H1 (cell line): ENCODE measurements around the gene BTN1A1. TPM values are rescaled to one million over a fixed set of nuclear protein-coding genes. Genes with fewer than 3 reads are reported as not detected.

Experiments
- CTCF ChIA-PET: fragments of 300-600 bp; sonication (Branson Sonifier 250); formaldehyde crosslinking; loops from one replicate; lab custom pipeline; 2021; ENCODE audit not compliant: partially characterized antibody; lab: Charles Lee
- POLR2A ChIA-PET: fragments of 300-600 bp; sonication (Branson Sonifier 250); formaldehyde crosslinking; loops from one replicate; lab custom pipeline; 2021; ENCODE audit warnings: inconsistent platforms; ENCODE audit not compliant: partially characterized antibody; lab: Charles Lee
- DNase-seq, 2 experiments: peaks; one replicate each; pipeline versions ENCODE4 v3.0.0 to v3.0.0-alpha.2; 2010 to 2022; ENCODE audit warnings: low spot score in 2 of 2, low read depth in 1 of 2, mixed read lengths in 1 of 2
- FAIRE-seq: peaks from 2 replicates; lab custom pipeline; 2011; peaks lifted over from hg19 to GRCh38; lab: Jason Lieb, UNC
- H2AFZ ChIP-seq: 2 replicates; pipeline ENCODE4 v1.8.1; 2012; ENCODE audit warnings: low read length, inconsistent platforms
- H2AK5ac ChIP-seq: 2 replicates; pipeline ENCODE4 v1.6.1; 2013; ENCODE audit warnings: low read depth, low read length
- H2BK120ac ChIP-seq: replicated peaks from 2 replicates; pipeline ENCODE3; 2013; ENCODE audit warnings: low read depth, low read length, inconsistent platforms
- H2BK12ac ChIP-seq: 2 replicates; pipeline ENCODE4 v1.6.1; 2013; ENCODE audit warnings: low read depth, low read length
- H2BK15ac ChIP-seq: 2 replicates; pipeline ENCODE4 v1.6.1; 2013; ENCODE audit warnings: low read length
- H2BK20ac ChIP-seq: 2 replicates; pipeline ENCODE4 v1.6.1; 2013; ENCODE audit warnings: low read length
- H2BK5ac ChIP-seq: 2 replicates; pipeline ENCODE4 v1.6.1; 2013; ENCODE audit warnings: low read depth, low read length
- H3K14ac ChIP-seq: 2 replicates; pipeline ENCODE4 v1.6.1; 2013; ENCODE audit warnings: inconsistent platforms; ENCODE audit not compliant: insufficient read length
- H3K18ac ChIP-seq: 2 replicates; pipeline ENCODE4 v1.6.1; 2013; ENCODE audit warnings: low read length; ENCODE audit errors: extremely low read depth
- H3K23ac ChIP-seq: 2 replicates; pipeline ENCODE4 v1.6.1; 2013; ENCODE audit warnings: inconsistent platforms; ENCODE audit not compliant: insufficient read length
- H3K23me2 ChIP-seq: 2 replicates; pipeline ENCODE4 v1.6.1; 2013; ENCODE audit warnings: low read depth, low read length
- H3K27ac ChIP-seq: 2 replicates; pipeline ENCODE4 v1.6.1; 2011; ENCODE audit warnings: low read depth, low read length, inconsistent platforms
- H3K27me3 ChIP-seq, 4 experiments: replicated peaks in 1 of 4; 1 replicate in 1 of 4; 2 replicates in 3 of 4; pipeline versions ENCODE4 v1.6.1 to v1.8.1; 2011 to 2013; ENCODE audit warnings: low read length in 3 of 4, mild to moderate bottlenecking in 3 of 4, inconsistent platforms in 2 of 4, mixed read lengths in 2 of 4, moderate library complexity in 1 of 4; ENCODE audit not compliant: control insufficient read depth in 3 of 4, insufficient read depth in 3 of 4; ENCODE audit errors: extremely low read depth in 1 of 4
- H3K36me3 ChIP-seq, 4 experiments: 2 replicates each; pipeline versions ENCODE4 v1.6.1 to v1.8.1; 2011 to 2013; ENCODE audit warnings: mild to moderate bottlenecking in 4 of 4, low read length in 3 of 4, moderate library complexity in 2 of 4, control low read depth in 1 of 4, inconsistent platforms in 1 of 4; ENCODE audit not compliant: insufficient read depth in 4 of 4, control insufficient read depth in 2 of 4
- H3K4ac ChIP-seq: replicated peaks from 2 replicates; pipeline ENCODE3; 2013; ENCODE audit warnings: low read length, low read depth, mixed read lengths, inconsistent platforms; ENCODE audit not compliant: insufficient read length
- H3K4me1 ChIP-seq, 4 experiments: replicated peaks in 1 of 4; 1 replicate in 1 of 4; 2 replicates in 3 of 4; pipeline versions ENCODE4 v1.6.1 to v1.8.1; 2011 to 2013; ENCODE audit warnings: low read length in 3 of 4, inconsistent platforms in 2 of 4, mixed read lengths in 1 of 4; ENCODE audit not compliant: insufficient read depth in 4 of 4, control insufficient read depth in 3 of 4
- H3K4me2 ChIP-seq, 2 experiments: 2 replicates each; pipeline versions ENCODE4 v1.6.1 to v1.8.1; 2011 to 2013; ENCODE audit warnings: low read depth in 2 of 2, low read length in 2 of 2, control low read depth in 1 of 2, inconsistent platforms in 1 of 2, mild to moderate bottlenecking in 1 of 2; ENCODE audit not compliant: insufficient read depth in 1 of 2
- H3K4me3 ChIP-seq, 4 experiments: fragments of 200-600, 300-600 bp in 1 of 4; sonication (generic), shearing (Covaris generic), sonication (Bioruptor Twin) in 1 of 4; 2 replicates each; pipeline versions ENCODE4 v1.5.1 to v1.8.1; 2011 to 2016; ENCODE audit warnings: low read length in 4 of 4, low read depth in 3 of 4, control low read depth in 2 of 4, inconsistent platforms in 2 of 4, mild to moderate bottlenecking in 2 of 4, mixed read lengths in 1 of 4, moderate library complexity in 1 of 4; ENCODE audit not compliant: insufficient read depth in 2 of 4; ENCODE audit errors: extremely low read depth in 1 of 4
- H3K56ac ChIP-seq: replicated peaks from 2 replicates; pipeline ENCODE3; 2013; ENCODE audit warnings: low read depth, mild to moderate bottlenecking, mixed read lengths, low read length, inconsistent platforms; ENCODE audit not compliant: insufficient read length
- H3K79me1 ChIP-seq: 2 replicates; pipeline ENCODE4 v1.6.1; 2013; ENCODE audit warnings: low read depth, low read length, control low read depth
- H3K79me2 ChIP-seq, 2 experiments: 2 replicates each; pipeline versions ENCODE4 v1.6.1 to v1.8.1; 2012 to 2013; ENCODE audit warnings: low read length in 2 of 2, mild to moderate bottlenecking in 2 of 2, inconsistent platforms in 1 of 2; ENCODE audit not compliant: insufficient read depth in 2 of 2, control insufficient read depth in 1 of 2
- H3K9ac ChIP-seq, 4 experiments: replicated peaks in 1 of 4; 1 replicate in 1 of 4; 2 replicates in 3 of 4; pipeline versions ENCODE4 v1.6.1 to v1.8.1; 2011 to 2013; ENCODE audit warnings: low read depth in 3 of 4, low read length in 3 of 4, control low read depth in 2 of 4, mild to moderate bottlenecking in 2 of 4, moderate library complexity in 2 of 4, inconsistent platforms in 1 of 4; ENCODE audit errors: extremely low read depth in 1 of 4
- H3K9me3 ChIP-seq, 2 experiments: 2 replicates each; pipeline versions ENCODE4 v1.6.1 to v1.8.1; 2012 to 2013; ENCODE audit warnings: mild to moderate bottlenecking in 2 of 2, moderate library complexity in 2 of 2, control low read depth in 1 of 2, inconsistent platforms in 1 of 2, low read depth in 1 of 2, low read length in 1 of 2, mixed read lengths in 1 of 2; ENCODE audit not compliant: insufficient read depth in 2 of 2
- H4K20me1 ChIP-seq, 2 experiments: replicated peaks in 1 of 2; 2 replicates each; pipeline versions ENCODE3 to v1.8.1; 2011 to 2013; ENCODE audit warnings: inconsistent platforms in 2 of 2, low read length in 2 of 2, mild to moderate bottlenecking in 1 of 2; ENCODE audit not compliant: insufficient read depth in 2 of 2, control insufficient read depth in 1 of 2
- H4K5ac ChIP-seq: 2 replicates; pipeline ENCODE4 v1.6.1; 2013; ENCODE audit warnings: low read length, low read depth, mixed read lengths, inconsistent platforms; ENCODE audit not compliant: insufficient read length
- H4K8ac ChIP-seq: 2 replicates; pipeline ENCODE4 v1.8.0; 2013; ENCODE audit warnings: mild to moderate bottlenecking, moderate library complexity, low read length, inconsistent platforms; ENCODE audit not compliant: insufficient read depth; ENCODE audit errors: extremely low read depth
- H4K91ac ChIP-seq: replicated peaks from 2 replicates; pipeline ENCODE3; 2013; ENCODE audit warnings: low read length, mixed read lengths, inconsistent platforms; ENCODE audit not compliant: insufficient read length
- ATF2 ChIP-seq: IDR thresholded peaks from 2 replicates; pipeline ENCODE4 v1.6.1; 2012; ENCODE audit warnings: low read length, inconsistent platforms
- BACH1 ChIP-seq: IDR thresholded peaks from 2 replicates; pipeline ENCODE4 v1.6.1; 2012; ENCODE audit warnings: low read length, improper control_type of control experiment
- CHD1 ChIP-seq: IDR thresholded peaks from 2 replicates; pipeline ENCODE4 v1.6.1; 2012; ENCODE audit warnings: low read depth, low read length, improper control_type of control experiment
- GABPA ChIP-seq: IDR thresholded peaks from 2 replicates; pipeline ENCODE4 v1.6.1; 2011; ENCODE audit warnings: mild to moderate bottlenecking, low read length, moderate library complexity, borderline replicate concordance; ENCODE audit not compliant: insufficient read depth
- JUND ChIP-seq: IDR thresholded peaks from 2 replicates; pipeline ENCODE4 v1.6.1; 2011; ENCODE audit warnings: mild to moderate bottlenecking, improper control_type of control experiment, low read length
- NANOG ChIP-seq: IDR thresholded peaks from 2 replicates; pipeline ENCODE4 v1.6.1; 2011; ENCODE audit warnings: low read length, low read depth, mild to moderate bottlenecking, inconsistent platforms; ENCODE audit not compliant: insufficient read depth, poor library complexity, severe bottlenecking
- POLR2A ChIP-seq, 2 experiments: IDR thresholded peaks; 1 replicate in 1 of 2; 2 replicates in 1 of 2; pipeline ENCODE4 v1.6.1; 2011; ENCODE audit warnings: low read depth in 2 of 2, low read length in 2 of 2, mild to moderate bottlenecking in 2 of 2; ENCODE audit errors: control extremely low read depth in 1 of 2
- POU5F1 ChIP-seq: IDR thresholded peaks from 2 replicates; pipeline ENCODE4 v1.6.1; 2011; ENCODE audit warnings: low read depth, mild to moderate bottlenecking, low read length, moderate library complexity
- RBBP5 ChIP-seq: IDR thresholded peaks from 2 replicates; pipeline ENCODE4 v1.7.1; 2012; ENCODE audit warnings: low read depth, mild to moderate bottlenecking, inconsistent platforms, low read length, moderate library complexity, borderline replicate concordance
- RFX5 ChIP-seq: IDR thresholded peaks from 2 replicates; pipeline ENCODE4 v1.6.1; 2011; ENCODE audit warnings: low read depth, low read length, improper control_type of control experiment, borderline replicate concordance
- RNF2 ChIP-seq: fragments of 200-900, 300-1000 bp; sonication (generic); IDR thresholded peaks from 2 replicates; pipeline ENCODE4 v1.7.1; 2016; ENCODE audit warnings: borderline replicate concordance, low read depth, mild to moderate bottlenecking, antibody characterized with exemption, low read length; ENCODE audit not compliant: poor library complexity, severe bottlenecking; ENCODE audit errors: missing control alignments
- SIX5 ChIP-seq: IDR thresholded peaks from 2 replicates; pipeline ENCODE4 v1.6.1; 2011; ENCODE audit warnings: mild to moderate bottlenecking, low read depth, low read length
- SP2 ChIP-seq: IDR thresholded peaks from 2 replicates; pipeline ENCODE4 v1.6.1; 2012; ENCODE audit warnings: mild to moderate bottlenecking, low read length, inconsistent platforms
- WGBS, 2 experiments: shearing (Covaris generic) in 1 of 2; methylation state at CpG; one replicate each; pipeline versions ENCODE4 v1.1.6 to v1.1.7; 2013 to 2015; ENCODE audit warnings: low lambda C conversion rate in 2 of 2, mixed read lengths in 2 of 2, inconsistent platforms in 1 of 2, low coverage in 1 of 2, missing lambda C conversion rate in 1 of 2; ENCODE audit not compliant: insufficient replicate concordance in 2 of 2, insufficient coverage in 1 of 2, insufficient read length in 1 of 2; ENCODE audit errors: extremely low coverage in 1 of 2, missing lambda C conversion rate in 1 of 2; 5-methylcytosine and 5-hydroxymethylcytosine counted together
- polyA plus RNA-seq, 7 experiments: library from polyadenylated mRNA; depleted of rRNA in 3 of 7; stranded (reverse) in 5 of 7; unstranded in 2 of 7; fragments of >200 nt in 5 of 7; fragments of 200-250 nt in 2 of 7; gene quantifications; 1 replicate in 5 of 7; 2 replicates in 1 of 7; 4 replicates in 1 of 7; pipeline versions ENCODE4 v1.2.1 to v1.2.3, GENCODE V29; 2011 to 2013; ENCODE audit warnings: missing spikeins in 2 of 7, mixed read lengths in 2 of 7
- total RNA-seq: library from RNA; stranded (reverse); fragmentation: NEBNext Ultra II Directional; extraction: Animal tissue kit (Norgen Biotek cat#: 25700); gene quantifications from 2 replicates; pipeline ENCODE4 v1.2.1, GENCODE V29; 2021

Gene BTN1A1
- total and polyA plus RNA-seq, 2 of the 8 experiments (the other 6 are each of a cell fraction or from before 2014, with no cell fraction given) = 0.28 to 0.35 TPM

- no peak overlapping the region for H4K5ac ChIP-seq
- H4K91ac ChIP-seq = no peak overlapping the region
- POLR2A ChIA-PET = interaction anchor here (0.8 kb wide), 1 partner anchor 9 kb away, joined by 4 read pairs; no protein-coding TSS in a partner anchor
- DNase-seq (no peak), FAIRE-seq (no peak)
- no peak overlapping the region for H2AK5ac ChIP-seq
- no peak overlapping the region for H2AFZ ChIP-seq
- no peak overlapping the region for H2BK20ac ChIP-seq
- H3K79me1 ChIP-seq = no peaks in the 10 kb centered on the region
- H2BK5ac ChIP-seq = no peak overlapping the region
- H2BK12ac ChIP-seq = no peak overlapping the region
- CTCF ChIA-PET = interaction anchor here (1.0 to 1.2 kb wide), 2 partner anchors 28 to 63 kb away, joined by 3 read pairs; no protein-coding TSS in a partner anchor
- H3K23ac ChIP-seq = no peak overlapping the region
- peaks cover 0 to 6% of the 10 kb centered on the region in 2 experiments; a peak in 2 of 4 replicates for H3K9me3 ChIP-seq
- H3K27me3 ChIP-seq = no peaks in the 10 kb centered on the region
- no peaks in the 10 kb centered on the region for H4K20me1 ChIP-seq
- no peak overlapping the region for H3K14ac ChIP-seq
- H2BK15ac ChIP-seq = no peak overlapping the region
- H3K18ac ChIP-seq = no peak overlapping the region
- WGBS, 2 experiments = 82% methylated on average over 3 of the region's 3 CpGs; no CpG with 5 or more reads in 1 of the 2 experiments
- no peaks in the 10 kb centered on the region for H3K23me2 ChIP-seq
- no peak overlapping the region for H3K9ac ChIP-seq
- H2BK120ac ChIP-seq = no peak overlapping the region
- H3K56ac ChIP-seq = no peak overlapping the region
- H4K8ac ChIP-seq = no peak overlapping the region
- H3K4me3 ChIP-seq = no peak overlapping the region
- peaks cover 6 to 14% (median 10%) of the 10 kb centered on the region in 4 experiments; a peak in 5 of 7 replicates for H3K4me1 ChIP-seq
- no peak overlapping the region for H3K27ac ChIP-seq
- no peaks in the 10 kb centered on the region for H3K36me3 ChIP-seq
- H3K4me2 ChIP-seq = no peak overlapping the region
- no peaks in the 10 kb centered on the region for H3K79me2 ChIP-seq
- H3K4ac ChIP-seq = no peak overlapping the region
- TF ChIP-seq SIX5 (no peak), GABPA (no peak), SP2 (no peak), CHD1 (no peak), RFX5 (no peak), ATF2 (no peak), BACH1 (no peak), POLR2A (IDR thresholded peaks at IDR 0.05; ENCODE audit: control extremely low read depth in 1 of 2, low read depth in 2 of 2, low read length in 2 of 2) (no peak), RNF2 (no peak), JUND (no peak), POU5F1 (no peak), NANOG (no peak), RBBP5 (no peak)
Measured at GRCh38 chr6:26478985-26479278, 21.2 kb upstream of the BTN1A1 start.
